H7 (cell line): ENCODE results near the gene EEF1E1. TPM values are rescaled to one million over a fixed set of nuclear protein-coding genes. Genes with fewer than 3 reads are reported as not detected.

Source experiments
- total RNA-seq: library from RNA; depleted of rRNA; stranded (reverse); fragments of >200 nt; shearing (Covaris generic); gene quantifications from 2 replicates; pipeline ENCODE4 v1.2.3, GENCODE V29; 2014; rRNA removed

Gene EEF1E1
- total RNA-seq, 1 experiment from 2014 or later: 99.8 TPM

Other genes with a start within 250 kb of the EEF1E1 start
- 179 and 194 TPM in 2 replicates for gene TXNDC5, start 191.8 kb downstream of the EEF1E1 start, total RNA-seq
- 14.8 and 15.6 TPM in 2 replicates for gene BLOC1S5, start 38.2 kb downstream of the EEF1E1 start, total RNA-seq